CD8-positive, alpha-beta memory T cell (primary cell): ENCODE data around the gene IL22RA2. TPM values are rescaled to one million over a fixed set of nuclear protein-coding genes. Genes with fewer than 3 reads are reported as not detected.

ENCODE experiments used
- CTCF ChIA-PET: fragments of 350-600 bp; sonication (Branson Sonifier 250); formaldehyde crosslinking; loops from one replicate; lab custom pipeline; 2021; ENCODE audit warnings: antibody characterized with exemption; lab: Charles Lee
- POLR2A ChIA-PET: fragments of 350-600 bp; sonication (Branson Sonifier 250); formaldehyde crosslinking; loops from one replicate; lab custom pipeline; 2021; ENCODE audit warnings: antibody characterized with exemption; lab: Charles Lee
- DNase-seq, 5 donors: peaks; one replicate each; pipeline versions ENCODE4 v3.0.0 to v3.0.0-alpha.2; 2020 to 2022; ENCODE audit warnings: mixed read lengths in 1 of 5
- H3K27ac ChIP-seq: one replicate; pipeline ENCODE4 v1.7.0; 2013; ENCODE audit warnings: low read depth, mild to moderate bottlenecking, low read length, moderate library complexity
- H3K27me3 ChIP-seq: 2 replicates; pipeline ENCODE4 v1.7.0; 2013; ENCODE audit warnings: low read length, mild to moderate bottlenecking; ENCODE audit not compliant: insufficient read depth, poor library complexity, severe bottlenecking
- H3K36me3 ChIP-seq: 2 replicates; pipeline ENCODE4 v1.7.0; 2013; ENCODE audit warnings: mild to moderate bottlenecking, low read length, moderate library complexity; ENCODE audit not compliant: insufficient read depth
- H3K4me1 ChIP-seq: 2 replicates; pipeline ENCODE4 v1.7.0; 2013; ENCODE audit warnings: mild to moderate bottlenecking, low read length, moderate library complexity; ENCODE audit not compliant: insufficient read depth
- H3K4me3 ChIP-seq: 2 replicates; pipeline ENCODE4 v1.7.0; 2013; ENCODE audit warnings: mild to moderate bottlenecking, low read length
- H3K9me3 ChIP-seq: 2 replicates; pipeline ENCODE4 v1.7.0; 2013; ENCODE audit warnings: mild to moderate bottlenecking, low read length
- H3K27ac Mint-ChIP-seq, 8 donors: one replicate each; pipeline ENCODE4 v1.8.0; 2020 to 2021; ENCODE audit warnings: mixed read lengths in 8 of 8, mild to moderate bottlenecking in 6 of 8, inconsistent platforms in 3 of 8, moderate library complexity in 3 of 8
- H3K27me3 Mint-ChIP-seq, 2 donors: one replicate each; pipeline ENCODE4 v1.8.0; 2020 to 2021; ENCODE audit warnings: mixed read lengths in 2 of 2, mild to moderate bottlenecking in 1 of 2, moderate library complexity in 1 of 2
- H3K36me3 Mint-ChIP-seq, 3 donors: one replicate each; pipeline ENCODE4 v1.8.0; 2020 to 2021; ENCODE audit warnings: mixed read lengths in 3 of 3, inconsistent platforms in 1 of 3, mild to moderate bottlenecking in 1 of 3
- H3K4me1 Mint-ChIP-seq, 3 donors: one replicate each; pipeline ENCODE4 v1.8.0; 2020 to 2021; ENCODE audit warnings: mixed read lengths in 3 of 3, inconsistent platforms in 1 of 3, mild to moderate bottlenecking in 1 of 3
- H3K4me3 Mint-ChIP-seq, 7 donors: one replicate each; pipeline ENCODE4 v1.8.0; 2020 to 2021; ENCODE audit warnings: mixed read lengths in 7 of 7, mild to moderate bottlenecking in 6 of 7, moderate library complexity in 4 of 7, inconsistent platforms in 2 of 7
- H3K9me3 Mint-ChIP-seq, 5 donors: one replicate each; pipeline ENCODE4 v1.8.0; 2020 to 2022; ENCODE audit warnings: mixed read lengths in 5 of 5, mild to moderate bottlenecking in 3 of 5, moderate library complexity in 2 of 5, inconsistent platforms in 1 of 5
- polyA plus RNA-seq: library from polyadenylated mRNA; unstranded; fragments of 300-500 nt; fragmentation: Illumina TruSeq; gene quantifications from one replicate; pipeline ENCODE4 v1.2.3, GENCODE V29; 2021
- total RNA-seq, 2 experiments: library from RNA; stranded (reverse); gene quantifications; one replicate each; pipeline ENCODE4 v1.2.3, GENCODE V29; 2021

Gene IL22RA2
- total and polyA plus RNA-seq, 3 experiments from 2014 or later, result not detected

GRCh38 chr6:137126875-137127485, 46.5 kb downstream of the IL22RA2 start:
- H3K27ac ChIP-seq, result no peak overlapping the region
- Mint-ChIP-seq H3K4me1 (peaks cover 0 to 5% (median 0%) of the 10 kb centered on the region in 3 donors), H3K27me3 (peaks cover 21 to 27% of the 10 kb centered on the region in 2 donors), H3K4me3 (no peak overlapping the region), H3K9me3 (peaks cover 0 to 1% (median 0%) of the 10 kb centered on the region in 5 donors), H3K36me3 (peaks cover 0 to 6% (median 0%) of the 10 kb centered on the region in 3 donors), H3K27ac (no peak overlapping the region)
- no peaks in the 10 kb centered on the region for H3K27me3 ChIP-seq
- CTCF ChIA-PET, result no interaction called here
- POLR2A ChIA-PET, result no interaction called here
- H3K4me1 ChIP-seq, result no peaks in the 10 kb centered on the region
- no peaks in the 10 kb centered on the region for H3K9me3 ChIP-seq
- DNase-seq, result no peak
- H3K4me3 ChIP-seq, result no peak overlapping the region
- no peaks in the 10 kb centered on the region for H3K36me3 ChIP-seq

- no peak overlapping the region for H3K4me3 ChIP-seq
- no peak for DNase-seq
- CTCF ChIA-PET, result no interaction called here
- Mint-ChIP-seq H3K4me1 (peaks cover 2 to 16% (median 9%) of the 10 kb centered on the region in 3 donors), H3K27me3 (peaks cover 3 to 4% of the 10 kb centered on the region in 2 donors), H3K27ac (no peak overlapping the region), H3K36me3 (peaks cover 0 to 11% (median 0%) of the 10 kb centered on the region in 3 donors), H3K9me3 (peaks cover 3 to 14% (median 13%) of the 10 kb centered on the region in 5 donors), H3K4me3 (no peak overlapping the region)
- H3K36me3 ChIP-seq, result no peaks in the 10 kb centered on the region
- H3K4me1 ChIP-seq, result no peaks in the 10 kb centered on the region
- POLR2A ChIA-PET, result no interaction called here
- no peaks in the 10 kb centered on the region for H3K27me3 ChIP-seq
- no peaks in the 10 kb centered on the region for H3K9me3 ChIP-seq
- no peak overlapping the region for H3K27ac ChIP-seq
Measured at GRCh38 chr6:137123078-137123477, 50.4 kb downstream of the IL22RA2 start.

GRCh38 chr6:137122612-137123011, 50.8 kb downstream of the IL22RA2 start:
- DNase-seq, result no peak
- ChIA-PET POLR2A (no interaction called here), CTCF (no interaction called here)
- peaks cover 2 to 16% (median 9%) of the 10 kb centered on the region in 3 donors for H3K4me1 Mint-ChIP-seq
- Histone ChIP-seq H3K27me3 (no peaks in the 10 kb centered on the region), H3K4me3 (no peak overlapping the region), H3K9me3 (no peaks in the 10 kb centered on the region), H3K36me3 (no peaks in the 10 kb centered on the region), H3K27ac (no peak overlapping the region), H3K4me1 (no peaks in the 10 kb centered on the region)
- H3K9me3 Mint-ChIP-seq, result peaks cover 6 to 16% (median 13%) of the 10 kb centered on the region in 5 donors
- H3K36me3 Mint-ChIP-seq, result peaks cover 0 to 16% (median 0%) of the 10 kb centered on the region in 3 donors
- H3K4me3 Mint-ChIP-seq, result no peak overlapping the region
- no peak overlapping the region for H3K27ac Mint-ChIP-seq
- H3K27me3 Mint-ChIP-seq, result peaks cover 2 to 7% of the 10 kb centered on the region in 2 donors

GRCh38 chr6:137121401-137121997, 51.9 kb downstream of the IL22RA2 start:
- H3K36me3 ChIP-seq, result no peaks in the 10 kb centered on the region
- DNase-seq, result no peak
- peaks cover 0 to 16% (median 0%) of the 10 kb centered on the region in 3 donors for H3K36me3 Mint-ChIP-seq
- ChIA-PET POLR2A (no interaction called here), CTCF (interaction anchor here (1.1 kb wide), 1 partner anchor 22 kb away, joined by 3 read pairs; no protein-coding TSS in a partner anchor)
- H3K27ac ChIP-seq, result no peak overlapping the region
- H3K4me3 Mint-ChIP-seq, result peak overlapping the region in 5 of 7 donors; percentile 12 to 57 (median 40)
- H3K9me3 ChIP-seq, result no peaks in the 10 kb centered on the region
- no peaks in the 10 kb centered on the region for H3K27me3 ChIP-seq
- H3K4me1 Mint-ChIP-seq, result peaks cover 2 to 16% (median 9%) of the 10 kb centered on the region in 3 donors
- H3K4me3 ChIP-seq, result no peak overlapping the region
- no peaks in the 10 kb centered on the region for H3K4me1 ChIP-seq
- H3K27ac Mint-ChIP-seq, result peak overlapping the region in 5 of 8 donors; percentile 4 to 64 (median 52)
- peaks cover 0 to 10% of the 10 kb centered on the region in 2 donors for H3K27me3 Mint-ChIP-seq
- H3K9me3 Mint-ChIP-seq, result peaks cover 6 to 16% (median 14%) of the 10 kb centered on the region in 5 donors

- H3K36me3 Mint-ChIP-seq, result peaks cover 0 to 16% (median 0%) of the 10 kb centered on the region in 3 donors
- Histone ChIP-seq H3K4me1 (no peaks in the 10 kb centered on the region), H3K4me3 (no peak overlapping the region), H3K9me3 (no peaks in the 10 kb centered on the region), H3K27me3 (no peaks in the 10 kb centered on the region), H3K27ac (no peak overlapping the region), H3K36me3 (no peaks in the 10 kb centered on the region)
- H3K27ac Mint-ChIP-seq, result peak overlapping the region in 1 of 8 donors; percentile 6
- H3K4me1 Mint-ChIP-seq, result peaks cover 2 to 16% (median 9%) of the 10 kb centered on the region in 3 donors
- ChIA-PET POLR2A (no interaction called here), CTCF (interaction anchor here (1.1 kb wide), 1 partner anchor 23 kb away, joined by 3 read pairs; no protein-coding TSS in a partner anchor)
- H3K27me3 Mint-ChIP-seq, result peaks cover 0 to 10% of the 10 kb centered on the region in 2 donors
- no peak overlapping the region for H3K4me3 Mint-ChIP-seq
- DNase-seq, result no peak
- H3K9me3 Mint-ChIP-seq, result peaks cover 6 to 16% (median 14%) of the 10 kb centered on the region in 5 donors
Measured at GRCh38 chr6:137120748-137121147, 52.7 kb downstream of the IL22RA2 start.

GRCh38 chr6:137119196-137120104, 54.0 kb downstream of the IL22RA2 start:
- Histone ChIP-seq H3K36me3 (no peaks in the 10 kb centered on the region), H3K27me3 (no peaks in the 10 kb centered on the region), H3K4me3 (no peak overlapping the region), H3K9me3 (no peaks in the 10 kb centered on the region), H3K27ac (no peak overlapping the region), H3K4me1 (no peaks in the 10 kb centered on the region)
- peaks cover 2 to 16% (median 9%) of the 10 kb centered on the region in 3 donors for H3K4me1 Mint-ChIP-seq
- no peak overlapping the region for H3K27ac Mint-ChIP-seq
- no peak overlapping the region for H3K4me3 Mint-ChIP-seq
- no peak for DNase-seq
- ChIA-PET POLR2A (interaction anchor here (0.6 kb wide), 1 partner anchor 488 kb away, joined by 3 read pairs; no protein-coding TSS in a partner anchor), CTCF (no interaction called here)
- H3K9me3 Mint-ChIP-seq, result peaks cover 6 to 16% (median 14%) of the 10 kb centered on the region in 5 donors
- H3K36me3 Mint-ChIP-seq, result peaks cover 0 to 16% (median 0%) of the 10 kb centered on the region in 3 donors
- H3K27me3 Mint-ChIP-seq, result peaks cover 0 to 10% of the 10 kb centered on the region in 2 donors

- no peak overlapping the region for H3K4me3 ChIP-seq
- no peak for DNase-seq
- CTCF ChIA-PET, result no interaction called here
- no peaks in the 10 kb centered on the region for H3K36me3 ChIP-seq
- H3K4me1 ChIP-seq, result no peaks in the 10 kb centered on the region
- no peaks in the 10 kb centered on the region for H3K27me3 ChIP-seq
- no peak overlapping the region for H3K27ac ChIP-seq
- H3K9me3 ChIP-seq, result no peaks in the 10 kb centered on the region
- peaks cover 0 to 16% (median 0%) of the 10 kb centered on the region in 3 donors for H3K36me3 Mint-ChIP-seq
- H3K27ac Mint-ChIP-seq, result no peak overlapping the region
- H3K4me1 Mint-ChIP-seq, result peaks cover 2 to 16% (median 9%) of the 10 kb centered on the region in 3 donors
- H3K9me3 Mint-ChIP-seq, result peaks cover 6 to 16% (median 14%) of the 10 kb centered on the region in 5 donors
- POLR2A ChIA-PET, result no interaction called here
- H3K4me3 Mint-ChIP-seq, result no peak overlapping the region
- peaks cover 0 to 7% of the 10 kb centered on the region in 2 donors for H3K27me3 Mint-ChIP-seq
Measured at GRCh38 chr6:137117581-137117980, 55.9 kb downstream of the IL22RA2 start.
